Transverse colon (tissue), 4 donors: ENCODE measurements around the gene PROM1. TPM values are rescaled to one million over a fixed set of nuclear protein-coding genes. Genes with fewer than 3 reads are reported as not detected.

ENCODE experiments used
- DNase-seq: peaks from one replicate; pipeline ENCODE4 v3.0.0-alpha.2; 2019
- H3K27ac ChIP-seq, 4 donors: fragments of 200-600 bp; sonication (generic); 2 replicates each; pipeline ENCODE4 v1.5.1; 2016 to 2018; ENCODE audit warnings: inconsistent platforms in 4 of 4
- H3K27me3 ChIP-seq: fragments of 200-600 bp; sonication (generic); 2 replicates; pipeline ENCODE4 v1.5.1; 2017; ENCODE audit warnings: inconsistent platforms
- H3K36me3 ChIP-seq, 4 donors: fragments of 200-600 bp; sonication (generic); 2 replicates each; pipeline ENCODE4 v1.5.1; 2017 to 2019; ENCODE audit warnings: inconsistent platforms in 4 of 4
- H3K4me1 ChIP-seq, 4 donors: fragments of 200-600 bp; sonication (generic); 2 replicates each; pipeline ENCODE4 v1.5.1; 2017 to 2020; ENCODE audit warnings: inconsistent platforms in 4 of 4
- H3K4me3 ChIP-seq, 4 donors: fragments of 200-600 bp; sonication (generic); 1 replicate in 1 of 4; 2 replicates in 3 of 4; pipeline versions ENCODE4 v1.5.1 to v1.6.1; 2017 to 2019; ENCODE audit warnings: inconsistent platforms in 4 of 4
- H3K9me3 ChIP-seq, 2 donors: fragments of 200-600 bp; sonication (generic); 2 replicates each; pipeline ENCODE4 v1.5.1; 2017 to 2019; ENCODE audit warnings: inconsistent platforms in 2 of 2
- EP300 ChIP-seq: sonication (generic); formaldehyde crosslinking; IDR thresholded peaks from one replicate; pipeline ENCODE4 v1.6.1; 2017; ENCODE audit warnings: antibody characterized with exemption, low read depth
- POLR2A ChIP-seq: fragments of 450-650 bp; IDR thresholded peaks from one replicate; pipeline ENCODE4 v1.6.1; 2016; ENCODE audit warnings: antibody characterized with exemption, mild to moderate bottlenecking, moderate library complexity
- POLR2AphosphoS5 ChIP-seq, 3 donors: sonication (generic); formaldehyde crosslinking; IDR thresholded peaks; one replicate each; pipeline ENCODE4 v1.6.1; 2016; ENCODE audit warnings: antibody characterized with exemption in 3 of 3
- WGBS, 2 donors: methylation state at CpG; one replicate each; pipeline ENCODE4 v1.1.5; 2018; ENCODE audit warnings: low coverage in 1 of 2; 5-methylcytosine and 5-hydroxymethylcytosine counted together
- in situ Hi-C, 4 donors: fragments of 200-750 bp; cut with MboI; loops; one replicate each; pipeline versions ENCODE4 v1.15.0 to v1.15.1; 2017; ENCODE audit warnings: low sequenced_read_pairs in 3 of 4, low pct_ligation_motif_present in 1 of 4, low pct_unique_long_range_greater_than_20kb in 1 of 4
- intact Hi-C: fragments of 100-400 bp; cut with DNase I; formaldehyde crosslinking; loops from one replicate; pipeline ENCODE4 v1.15.1; 2023; ENCODE audit warnings: low total_unique reads
- total RNA-seq, 4 donors: library from RNA; depleted of rRNA; stranded (reverse); fragments of >200 nt; gene quantifications; one replicate each; pipeline ENCODE4 v1.1.0, GENCODE V29; 2016
- TF ChIP-seq, protein P1 (sequence below), 5 experiments: fragments of 200-600 bp in 3 of 5; fragments of 450-650 bp in 2 of 5; sonication (generic) in 3 of 5; IDR thresholded peaks; 1 replicate in 2 of 5; 2 replicates in 3 of 5; pipeline ENCODE4 v1.5.1; 2016 to 2017; ENCODE audit warnings: antibody characterized with exemption in 5 of 5, inconsistent platforms in 3 of 5, mild to moderate bottlenecking in 2 of 5, moderate library complexity in 1 of 5

The PROM1 gene
- total RNA-seq, 4 donors from 2014 or later, result 35.2 to 236 (median 170) TPM

DNA sequence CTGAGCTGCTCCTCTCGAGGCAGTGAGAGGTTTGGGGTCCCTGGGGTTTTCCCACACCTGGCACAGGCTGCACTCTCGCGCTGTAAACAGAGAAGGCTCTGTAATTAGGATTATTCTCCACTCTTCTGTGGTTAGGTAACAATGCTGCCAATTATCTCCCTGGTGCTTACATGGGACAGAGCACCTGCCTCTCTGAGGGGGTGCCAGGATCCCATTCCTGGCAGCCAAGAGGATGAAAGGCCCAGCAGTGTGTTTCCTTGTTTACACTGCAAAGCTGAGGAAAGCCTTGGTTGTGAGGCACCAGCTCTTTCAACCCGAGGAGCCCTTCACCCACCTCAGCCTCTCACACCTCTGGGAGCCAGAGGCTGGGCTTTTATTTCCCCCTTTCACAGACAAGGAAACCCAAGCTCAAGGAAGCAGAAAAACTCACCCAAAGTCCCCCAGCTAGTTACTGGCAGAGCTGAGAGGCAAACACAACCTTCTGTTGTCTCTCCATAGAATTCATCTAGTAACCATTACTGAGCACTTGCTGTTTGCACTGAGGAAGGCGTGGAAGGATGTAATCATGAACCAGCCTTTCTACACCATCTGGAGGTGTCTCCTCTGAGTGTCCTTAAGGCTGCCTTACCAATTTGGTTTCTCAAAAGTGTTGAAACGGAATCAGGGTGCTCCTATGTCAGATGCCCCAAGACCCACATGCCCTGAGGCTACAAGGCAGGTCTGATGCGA is 39.7 kb upstream of the PROM1 start:
- H3K4me1 ChIP-seq, result peaks cover 0 to 9% (median 3%) of the 10 kb centered on the region in 4 donors
- H3K36me3 ChIP-seq, result no peaks in the 10 kb centered on the region
- DNase-seq, result no peak
- no peak overlapping the region for H3K27ac ChIP-seq
- TF ChIP-seq EP300 (no peak), POLR2AphosphoS5 (IDR thresholded peaks at IDR 0.05) (no peak), POLR2A (no peak)
- TF ChIP-seq, protein P1, sequence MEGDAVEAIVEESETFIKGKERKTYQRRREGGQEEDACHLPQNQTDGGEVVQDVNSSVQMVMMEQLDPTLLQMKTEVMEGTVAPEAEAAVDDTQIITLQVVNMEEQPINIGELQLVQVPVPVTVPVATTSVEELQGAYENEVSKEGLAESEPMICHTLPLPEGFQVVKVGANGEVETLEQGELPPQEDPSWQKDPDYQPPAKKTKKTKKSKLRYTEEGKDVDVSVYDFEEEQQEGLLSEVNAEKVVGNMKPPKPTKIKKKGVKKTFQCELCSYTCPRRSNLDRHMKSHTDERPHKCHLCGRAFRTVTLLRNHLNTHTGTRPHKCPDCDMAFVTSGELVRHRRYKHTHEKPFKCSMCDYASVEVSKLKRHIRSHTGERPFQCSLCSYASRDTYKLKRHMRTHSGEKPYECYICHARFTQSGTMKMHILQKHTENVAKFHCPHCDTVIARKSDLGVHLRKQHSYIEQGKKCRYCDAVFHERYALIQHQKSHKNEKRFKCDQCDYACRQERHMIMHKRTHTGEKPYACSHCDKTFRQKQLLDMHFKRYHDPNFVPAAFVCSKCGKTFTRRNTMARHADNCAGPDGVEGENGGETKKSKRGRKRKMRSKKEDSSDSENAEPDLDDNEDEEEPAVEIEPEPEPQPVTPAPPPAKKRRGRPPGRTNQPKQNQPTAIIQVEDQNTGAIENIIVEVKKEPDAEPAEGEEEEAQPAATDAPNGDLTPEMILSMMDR (IDR thresholded peaks at IDR 0.05), result no peak
- intact Hi-C loops, result no loop called here
- no peaks in the 10 kb centered on the region for H3K27me3 ChIP-seq
- in situ Hi-C loops, result no loop called here
- H3K4me3 ChIP-seq, result no peak overlapping the region
- H3K9me3 ChIP-seq, result no peaks in the 10 kb centered on the region
- WGBS, 2 donors, result 20 to 44% methylated on average over 1 to 7 of the region's 7 CpGs

DNA sequence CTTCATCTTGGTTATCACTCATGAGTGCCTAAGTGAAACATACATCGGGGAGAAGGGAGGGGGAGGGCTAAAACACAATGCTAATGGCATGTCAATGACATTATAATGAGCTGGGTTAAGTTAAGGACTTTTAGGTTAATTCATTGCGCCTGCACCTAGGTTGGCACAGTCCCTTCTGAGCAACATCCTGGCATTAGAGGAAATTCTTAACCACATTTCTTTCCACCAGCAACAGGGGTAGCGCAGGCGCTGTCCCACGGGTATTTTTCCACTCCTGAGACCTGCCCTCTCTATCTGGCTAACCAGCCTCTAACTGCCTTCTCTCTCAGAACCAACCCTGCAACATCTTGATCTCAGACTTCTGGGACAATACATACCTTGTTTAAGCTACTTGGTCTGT is 39.0 kb upstream of the PROM1 start:
- H3K4me1 ChIP-seq, result peaks cover 0 to 9% (median 3%) of the 10 kb centered on the region in 4 donors

DNA sequence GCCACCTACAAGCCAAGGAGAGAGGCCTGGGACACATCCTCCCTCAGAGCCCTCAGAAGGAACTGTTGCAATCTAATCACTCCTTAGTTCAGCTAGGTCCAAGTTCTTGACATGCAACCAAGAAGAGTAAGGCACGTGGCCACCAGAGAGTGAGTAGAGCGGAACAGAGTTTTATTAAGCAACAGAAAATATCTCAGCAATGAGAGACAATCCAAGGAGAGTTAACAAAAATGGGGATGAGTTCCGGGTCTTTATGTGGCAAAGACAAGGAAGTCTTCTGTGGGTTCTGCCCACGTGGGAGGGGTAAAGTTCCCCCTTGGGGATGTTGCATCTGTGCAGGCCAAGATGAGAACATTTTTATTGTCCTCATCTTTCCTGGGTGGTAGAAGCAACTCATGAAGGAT is 38.5 kb upstream of the PROM1 start:
- Histone ChIP-seq H3K27me3 (no peaks in the 10 kb centered on the region), H3K9me3 (no peaks in the 10 kb centered on the region), H3K4me3 (no peak overlapping the region), H3K27ac (no peak overlapping the region), H3K4me1 (peaks cover 0 to 9% (median 3%) of the 10 kb centered on the region in 4 donors), H3K36me3 (no peaks in the 10 kb centered on the region)
- TF ChIP-seq, protein P1 (IDR thresholded peaks at IDR 0.05), result no peak
- TF ChIP-seq EP300 (no peak), POLR2AphosphoS5 (IDR thresholded peaks at IDR 0.05) (no peak), POLR2A (no peak)
- in situ Hi-C loops (no loop called here), intact Hi-C loops (no loop called here)
- 73 to 79% methylated on average over 4 of the region's 4 CpGs for WGBS, 2 donors
- DNase-seq, result no peak

More for the DNA sequence above, 39.0 kb upstream of the PROM1 start:
- Histone ChIP-seq H3K9me3 (no peaks in the 10 kb centered on the region), H3K27me3 (no peaks in the 10 kb centered on the region), H3K4me3 (no peak overlapping the region), H3K27ac (no peak overlapping the region), H3K36me3 (no peaks in the 10 kb centered on the region)
- WGBS, 2 donors, result 62 to 69% methylated on average over 4 to 5 of the region's 5 CpGs
- in situ Hi-C loops (no loop called here), intact Hi-C loops (no loop called here)
- TF ChIP-seq EP300, result no peak
- TF ChIP-seq POLR2A, result no peak
- TF ChIP-seq, protein P1 (IDR thresholded peaks at IDR 0.05), result no peak
- TF ChIP-seq POLR2AphosphoS5 (IDR thresholded peaks at IDR 0.05), result no peak
- DNase-seq, result no peak

DNA sequence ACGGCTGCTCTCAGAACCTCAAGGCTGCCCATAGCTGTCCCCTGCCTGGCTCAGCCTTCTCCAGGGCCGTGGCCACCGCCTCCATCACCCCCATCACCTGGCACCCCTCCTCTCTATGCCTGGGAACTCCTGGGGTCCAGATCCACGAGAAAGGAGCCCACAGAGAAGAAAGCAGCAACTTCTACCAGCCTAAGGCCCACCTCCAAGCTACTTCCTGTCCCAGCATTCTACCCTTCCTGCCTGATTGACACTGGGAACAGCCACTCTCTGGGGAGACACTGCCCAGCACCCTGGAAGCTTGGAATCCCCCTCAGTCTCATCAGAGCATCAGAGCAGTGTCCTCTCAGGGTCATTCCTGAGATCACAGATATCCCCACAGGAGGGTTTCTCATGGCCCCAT is 36.9 kb upstream of the PROM1 start:
- H3K27ac ChIP-seq, result no peak overlapping the region
- intact Hi-C loops, result no loop called here
- 74% methylated on average over 4 of the region's 4 CpGs; no CpG with 5 or more reads in 1 of the 2 donors for WGBS, 2 donors

More for the DNA sequence above, 36.9 kb upstream of the PROM1 start:
- in situ Hi-C loops, result no loop called here
- no peak for DNase-seq
- TF ChIP-seq POLR2AphosphoS5 (IDR thresholded peaks at IDR 0.05) (no peak), POLR2A (no peak), EP300 (no peak)
- TF ChIP-seq, protein P1 (IDR thresholded peaks at IDR 0.05), result no peak
- peaks cover 0 to 9% (median 3%) of the 10 kb centered on the region in 4 donors for H3K4me1 ChIP-seq
- H3K36me3 ChIP-seq, result no peaks in the 10 kb centered on the region
- H3K4me3 ChIP-seq, result no peak overlapping the region
- no peaks in the 10 kb centered on the region for H3K27me3 ChIP-seq
- no peaks in the 10 kb centered on the region for H3K9me3 ChIP-seq
